ENCODE data around the gene ARHGAP23. TPM values are rescaled to one million over a fixed set of nuclear protein-coding genes. Genes with fewer than 3 reads are reported as not detected.
A peak's percentile ranks its signal among the peaks of the same experiment; 100 is the strongest.

The ARHGAP23 gene
- polyA plus RNA-seq (6.0 to 12.3 TPM (median 6.1 TPM) in 3 replicates), polyA minus RNA-seq (7.6 to 69.9 TPM (median 16.7 TPM) in 3 replicates)
- 17.8 TPM for polyA plus RNA-seq (2011; ENCODE audit: low read depth)
- 7.3 and 7.9 TPM in 2 replicates for polyA plus RNA-seq (2011; cell fraction: cytosol; rRNA removed)
- 17.2 and 23.8 TPM in 2 replicates for polyA plus RNA-seq (2011; cell fraction: nucleus; rRNA removed)
- 17.6 and 27.2 TPM in 2 replicates for polyA plus RNA-seq (2012; ENCODE audit: low replicate concordance)
- polyA minus RNA-seq (2011; cell fraction: cytosol; rRNA and poly(A)+ RNA removed), result 10.2 TPM
- 22.2 and 22.7 TPM in 2 replicates for polyA minus RNA-seq (2011; cell fraction: nucleus; rRNA and poly(A)+ RNA removed)

- no peaks in the 10 kb centered on the region for H3K9me3 ChIP-seq (ENCODE audit: control insufficient read depth, low read depth, low read length)
- H3K36me3 ChIP-seq (ENCODE audit: control insufficient read depth in 2 of 2, extremely low read depth in 1 of 2, insufficient read depth in 2 of 2, low read length in 2 of 2), result no peaks in the 10 kb centered on the region
- no peak within 1 kb of the TSS for H3K27ac ChIP-seq (ENCODE audit: control insufficient read depth, insufficient read depth, low read length)
- no peaks in the 10 kb centered on the region for H3K79me2 ChIP-seq (ENCODE audit: control insufficient read depth, insufficient read depth, low read length)
- no peak for TF ChIP-seq CTCF (optimal IDR thresholded peaks at IDR 0.05 in 1 of 3, IDR thresholded peaks at IDR 0.05 in 1 of 3, conservative IDR thresholded peaks at IDR 0.05 in 1 of 3; ENCODE audit: extremely low read depth in 1 of 3, insufficient read depth in 2 of 3, low read length in 3 of 3)
- TF ChIP-seq EZH2 (IDR thresholded peaks at IDR 0.05; ENCODE audit: low read length), result no peak
- no peaks in the 10 kb centered on the region for H4K20me1 ChIP-seq (ENCODE audit: control insufficient read depth, extremely low read depth, insufficient read depth, low read length)
- no peak for FAIRE-seq
- peaks cover 5% of the 10 kb centered on the region for H3K4me1 ChIP-seq (ENCODE audit: control insufficient read depth, extremely low read depth, insufficient read depth, low read length)
- no peaks in the 10 kb centered on the region for H3K9me1 ChIP-seq (ENCODE audit: control insufficient read depth, extremely low read depth, insufficient read depth, low read length)
- no peaks in the 10 kb centered on the region for H3K27me3 ChIP-seq (ENCODE audit: control insufficient read depth, extremely low read depth, insufficient read depth, low read length)
- peak within 1 kb of the TSS; percentile 60 for H3K9ac ChIP-seq (ENCODE audit: control insufficient read depth, extremely low read depth, insufficient read depth, low read length)
- peak within 1 kb of the TSS; percentile 59 to 78 (median 72) for H3K4me3 ChIP-seq (ENCODE audit: control insufficient read depth in 2 of 3, extremely low read depth in 1 of 3, insufficient read depth in 2 of 3, low read depth in 1 of 3, low read length in 3 of 3)
- no peak for DNase-seq (ENCODE audit: low read depth, low spot score)
- peak within 1 kb of the TSS; percentile 77 for H2AFZ ChIP-seq (ENCODE audit: control insufficient read depth, low read length)
- dilution Hi-C loops (cut with MboI; ENCODE audit: extremely low pct_ligation_motif_present, low sequenced_read_pairs), result no loop called here
- H3K4me2 ChIP-seq (ENCODE audit: control insufficient read depth, extremely low read depth, insufficient read depth, low read depth, low read length), result peak within 1 kb of the TSS; percentile 84
These were observed at the start of gene ARHGAP23 for GRCh38 chr17:38428112-38428642. Gene ARHGAP23, plus strand, starts transcription at chr17:38428464. Its CDS starts 22 bp downstream, at chr17:38428486.

GRCh38 chr17:38379448-38379847, 48.8 kb upstream of the ARHGAP23 start:
- H3K4me2 ChIP-seq (ENCODE audit: control insufficient read depth, extremely low read depth, insufficient read depth, low read depth, low read length), result no peak overlapping the region
- no peak overlapping the region for H3K9ac ChIP-seq (ENCODE audit: control insufficient read depth, extremely low read depth, insufficient read depth, low read length)
- no peak for DNase-seq (ENCODE audit: low read depth, low spot score)
- no peaks in the 10 kb centered on the region for H3K79me2 ChIP-seq (ENCODE audit: control insufficient read depth, insufficient read depth, low read length)
- H3K27ac ChIP-seq (ENCODE audit: control insufficient read depth, insufficient read depth, low read length), result no peak overlapping the region
- peaks cover 4% of the 10 kb centered on the region for H3K9me1 ChIP-seq (ENCODE audit: control insufficient read depth, extremely low read depth, insufficient read depth, low read length)
- no peaks in the 10 kb centered on the region for H3K27me3 ChIP-seq (ENCODE audit: control insufficient read depth, extremely low read depth, insufficient read depth, low read length)
- no peaks in the 10 kb centered on the region for H3K9me3 ChIP-seq (ENCODE audit: control insufficient read depth, low read depth, low read length)
- H3K36me3 ChIP-seq (ENCODE audit: control insufficient read depth in 2 of 2, extremely low read depth in 1 of 2, insufficient read depth in 2 of 2, low read length in 2 of 2), result peaks cover 7% of the 10 kb centered on the region in 2 experiments
- H3K4me1 ChIP-seq (ENCODE audit: control insufficient read depth, extremely low read depth, insufficient read depth, low read length), result no peaks in the 10 kb centered on the region
- TF ChIP-seq CTCF (optimal IDR thresholded peaks at IDR 0.05 in 1 of 3, IDR thresholded peaks at IDR 0.05 in 1 of 3, conservative IDR thresholded peaks at IDR 0.05 in 1 of 3; ENCODE audit: extremely low read depth in 1 of 3, insufficient read depth in 2 of 3, low read length in 3 of 3) (no peak), EZH2 (IDR thresholded peaks at IDR 0.05; ENCODE audit: low read length) (no peak)
- dilution Hi-C loops (cut with MboI; ENCODE audit: extremely low pct_ligation_motif_present, low sequenced_read_pairs), result no loop called here
- FAIRE-seq, result no peak
- no peaks in the 10 kb centered on the region for H4K20me1 ChIP-seq (ENCODE audit: control insufficient read depth, extremely low read depth, insufficient read depth, low read length)
- H3K4me3 ChIP-seq (ENCODE audit: control insufficient read depth in 2 of 3, extremely low read depth in 1 of 3, insufficient read depth in 2 of 3, low read depth in 1 of 3, low read length in 3 of 3), result no peak overlapping the region
- H2AFZ ChIP-seq (ENCODE audit: control insufficient read depth, low read length), result no peak overlapping the region

All from keratinocyte (primary cell).